Hepatocyte (in vitro differentiated cells): ENCODE results near the gene ME2. TPM values are rescaled to one million over a fixed set of nuclear protein-coding genes. Genes with fewer than 3 reads are reported as not detected.

ENCODE experiments used
- DNase-seq: peaks from one replicate; pipeline ENCODE4 v3.0.0-alpha.2; 2016; ENCODE audit warnings: low spot score
- H2AFZ ChIP-seq: fragments of 200-600 bp; sonication (generic); 2 replicates; pipeline ENCODE4 v1.6.0; 2016; ENCODE audit warnings: antibody characterized with exemption, mild to moderate bottlenecking
- H3K27ac ChIP-seq: fragments of 200-600 bp; sonication (generic); 2 replicates; pipeline ENCODE4 v1.5.1; 2016; ENCODE audit warnings: mild to moderate bottlenecking
- H3K27me3 ChIP-seq: fragments of 200-600 bp; sonication (generic); 2 replicates; pipeline ENCODE4 v1.6.1; 2016
- H3K36me3 ChIP-seq: fragments of 200-600 bp; sonication (generic); replicated peaks from 2 replicates; pipeline ENCODE4 v1.5.1; 2016; ENCODE audit warnings: low read depth; ENCODE audit not compliant: insufficient read depth
- H3K4me1 ChIP-seq: fragments of 200-600 bp; sonication (generic); 2 replicates; pipeline ENCODE4 v1.5.1; 2016; ENCODE audit warnings: mild to moderate bottlenecking, moderate library complexity; ENCODE audit not compliant: insufficient read depth
- H3K4me2 ChIP-seq: fragments of 200-600 bp; sonication (generic); 2 replicates; pipeline ENCODE4 v1.6.0; 2016
- H3K4me3 ChIP-seq: fragments of 200-600 bp; sonication (generic); 2 replicates; pipeline ENCODE4 v1.5.1; 2016; ENCODE audit warnings: mild to moderate bottlenecking
- H3K79me2 ChIP-seq: fragments of 200-600 bp; sonication (generic); 2 replicates; pipeline ENCODE4 v1.6.0; 2017; ENCODE audit warnings: mild to moderate bottlenecking
- H3K9me2 ChIP-seq: fragments of 200-600 bp; sonication (generic); replicated peaks from 2 replicates; pipeline ENCODE4 v1.6.0; 2017; ENCODE audit warnings: mild to moderate bottlenecking; ENCODE audit not compliant: insufficient read depth
- H3K9me3 ChIP-seq: fragments of 200-600 bp; sonication (generic); 2 replicates; pipeline ENCODE4 v1.5.1; 2016; ENCODE audit warnings: low read depth, mild to moderate bottlenecking
- H4K20me1 ChIP-seq: fragments of 200-600 bp; sonication (generic); 2 replicates; pipeline ENCODE4 v1.6.0; 2016; ENCODE audit warnings: mild to moderate bottlenecking; ENCODE audit not compliant: insufficient read depth, poor library complexity, severe bottlenecking
- EZH2 ChIP-seq: fragments of 200-600 bp; sonication (generic); IDR thresholded peaks from 2 replicates; pipeline ENCODE4 v1.6.1; 2016; ENCODE audit warnings: antibody characterized with exemption, mild to moderate bottlenecking, borderline replicate concordance
- EZH2phosphoT487 ChIP-seq: fragments of 200-600 bp; sonication (generic); IDR thresholded peaks from one replicate; pipeline ENCODE4 v1.6.1; 2018; ENCODE audit warnings: antibody characterized with exemption, mild to moderate bottlenecking, low read depth, moderate library complexity; ENCODE audit not compliant: unreplicated experiment, severe bottlenecking
- WGBS: methylation state at CpG from one replicate; pipeline ENCODE4 v1.1.6; 2016; ENCODE audit warnings: low lambda C conversion rate; ENCODE audit errors: missing lambda C conversion rate; 5-methylcytosine and 5-hydroxymethylcytosine counted together
- polyA plus RNA-seq: library from polyadenylated mRNA; unstranded; fragments of >200 nt; fragmentation: Nextera tagmentation; extraction: Ambion mirVana; gene quantifications from 2 replicates; pipeline ENCODE4 v1.2.1, GENCODE V29; 2016
- total RNA-seq: library from RNA; depleted of rRNA; stranded (reverse); fragments of >200 nt; gene quantifications from 2 replicates; pipeline ENCODE4 v1.2.3, GENCODE V29; 2014
- TF ChIP-seq, protein P1 (sequence below): fragments of 200-600 bp; sonication (generic); IDR thresholded peaks from 2 replicates; pipeline ENCODE4 v1.5.1; 2016; ENCODE audit warnings: antibody characterized with exemption, mild to moderate bottlenecking; ENCODE audit not compliant: poor library complexity

The ME2 gene
- total and polyA plus RNA-seq, 2 experiments from 2014 or later: 33.6 to 45.8 TPM

DNA sequence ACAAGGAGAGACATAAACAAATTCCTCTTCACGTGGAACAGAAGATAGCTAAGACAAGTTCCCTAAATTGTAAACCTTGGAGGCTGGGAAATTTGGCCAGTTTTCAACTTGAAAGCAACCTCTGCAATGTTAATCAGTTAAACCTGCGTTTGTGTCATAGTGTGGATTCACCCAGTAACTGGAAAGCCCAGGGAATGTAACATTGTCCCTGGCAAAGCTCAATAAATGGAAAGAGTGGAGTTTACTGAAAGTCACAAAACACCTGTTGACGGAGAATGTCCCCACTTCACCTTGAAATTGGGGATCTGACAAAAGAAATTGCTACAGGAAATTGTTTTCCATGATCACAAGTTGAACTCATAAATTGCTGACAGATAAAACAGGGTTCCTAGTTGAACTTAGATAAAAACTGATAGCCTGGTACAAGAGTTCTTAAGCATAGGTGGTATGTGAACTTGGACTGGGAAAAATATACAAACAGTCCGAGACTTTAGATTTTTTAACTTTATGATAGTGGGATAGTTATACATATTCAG, 15.0 kb upstream of the ME2 start:
- H3K79me2 ChIP-seq: no peaks in the 10 kb centered on the region
- H2AFZ ChIP-seq: no peak overlapping the region
- no peak overlapping the region for H3K27ac ChIP-seq
- no peaks in the 10 kb centered on the region for H3K36me3 ChIP-seq
- H3K4me2 ChIP-seq: no peak overlapping the region
- 66% methylated on average over 4 of the region's 4 CpGs for WGBS
- no peak for DNase-seq
- no peaks in the 10 kb centered on the region for H3K9me3 ChIP-seq
- H3K4me3 ChIP-seq: no peak overlapping the region
- H4K20me1 ChIP-seq: no peaks in the 10 kb centered on the region
- no peak for TF ChIP-seq EZH2
- TF ChIP-seq, protein P1, sequence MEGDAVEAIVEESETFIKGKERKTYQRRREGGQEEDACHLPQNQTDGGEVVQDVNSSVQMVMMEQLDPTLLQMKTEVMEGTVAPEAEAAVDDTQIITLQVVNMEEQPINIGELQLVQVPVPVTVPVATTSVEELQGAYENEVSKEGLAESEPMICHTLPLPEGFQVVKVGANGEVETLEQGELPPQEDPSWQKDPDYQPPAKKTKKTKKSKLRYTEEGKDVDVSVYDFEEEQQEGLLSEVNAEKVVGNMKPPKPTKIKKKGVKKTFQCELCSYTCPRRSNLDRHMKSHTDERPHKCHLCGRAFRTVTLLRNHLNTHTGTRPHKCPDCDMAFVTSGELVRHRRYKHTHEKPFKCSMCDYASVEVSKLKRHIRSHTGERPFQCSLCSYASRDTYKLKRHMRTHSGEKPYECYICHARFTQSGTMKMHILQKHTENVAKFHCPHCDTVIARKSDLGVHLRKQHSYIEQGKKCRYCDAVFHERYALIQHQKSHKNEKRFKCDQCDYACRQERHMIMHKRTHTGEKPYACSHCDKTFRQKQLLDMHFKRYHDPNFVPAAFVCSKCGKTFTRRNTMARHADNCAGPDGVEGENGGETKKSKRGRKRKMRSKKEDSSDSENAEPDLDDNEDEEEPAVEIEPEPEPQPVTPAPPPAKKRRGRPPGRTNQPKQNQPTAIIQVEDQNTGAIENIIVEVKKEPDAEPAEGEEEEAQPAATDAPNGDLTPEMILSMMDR: no peak
- TF ChIP-seq EZH2phosphoT487: no peak
- no peaks in the 10 kb centered on the region for H3K9me2 ChIP-seq
- H3K27me3 ChIP-seq: no peaks in the 10 kb centered on the region
- H3K4me1 ChIP-seq: peaks cover 11% of the 10 kb centered on the region

DNA sequence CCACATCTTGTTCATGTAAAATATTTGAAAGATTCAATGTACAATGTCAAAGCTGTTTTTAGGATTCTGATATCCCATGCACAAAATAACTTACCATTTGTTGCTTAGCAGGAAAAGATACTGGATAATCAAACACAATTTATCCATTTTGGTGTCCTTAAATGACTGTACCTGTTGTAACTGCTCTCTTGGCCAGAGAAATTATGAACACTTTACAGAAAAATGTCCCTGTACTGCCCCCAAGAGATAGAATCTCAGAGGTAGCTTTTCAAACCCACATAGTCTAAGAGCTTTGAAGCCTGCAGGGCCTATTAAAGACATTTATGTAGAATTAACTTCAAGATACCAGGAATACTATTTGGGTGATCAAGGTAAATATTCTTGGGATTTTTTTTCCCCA, 12.2 kb upstream of the ME2 start:
- no peaks in the 10 kb centered on the region for H3K79me2 ChIP-seq
- H3K27ac ChIP-seq: no peak overlapping the region
- H3K4me1 ChIP-seq: peaks cover 11% of the 10 kb centered on the region
- H2AFZ ChIP-seq: no peak overlapping the region
- H3K36me3 ChIP-seq: no peaks in the 10 kb centered on the region
- DNase-seq: no peak
- H4K20me1 ChIP-seq: no peaks in the 10 kb centered on the region
- H3K27me3 ChIP-seq: no peaks in the 10 kb centered on the region
- TF ChIP-seq, protein P1: peak; percentile 23
- no peak for TF ChIP-seq EZH2
- no peak overlapping the region for H3K4me3 ChIP-seq
- no peaks in the 10 kb centered on the region for H3K9me2 ChIP-seq
- no peak overlapping the region for H3K4me2 ChIP-seq
- H3K9me3 ChIP-seq: no peaks in the 10 kb centered on the region

DNA sequence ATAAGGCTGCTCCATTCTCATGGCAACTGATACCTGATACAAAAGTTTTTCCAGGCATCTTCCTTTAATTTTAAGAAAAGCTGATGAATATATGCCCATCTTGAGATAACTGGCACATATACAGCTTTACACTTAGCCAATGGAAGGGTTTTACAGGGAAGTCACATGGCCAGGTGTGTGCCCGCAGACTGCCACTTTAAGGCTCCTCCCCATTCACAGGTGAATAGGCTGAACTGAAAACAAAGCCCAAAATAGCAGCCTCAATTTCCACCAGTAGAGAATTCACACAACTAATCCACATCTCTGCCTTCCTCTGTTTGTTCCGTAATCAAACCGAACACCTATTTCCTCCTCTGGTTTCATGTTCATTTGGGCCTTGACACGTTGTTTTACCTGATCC, 9.8 kb upstream of the ME2 start:
- H3K4me3 ChIP-seq: no peak overlapping the region
- 82% methylated on average over 4 of the region's 4 CpGs for WGBS
- no peaks in the 10 kb centered on the region for H3K36me3 ChIP-seq
- H3K27me3 ChIP-seq: no peaks in the 10 kb centered on the region
- H3K79me2 ChIP-seq: no peaks in the 10 kb centered on the region
- H3K4me1 ChIP-seq: peaks cover 4% of the 10 kb centered on the region
- H2AFZ ChIP-seq: no peak overlapping the region
- H3K4me2 ChIP-seq: no peak overlapping the region
- no peak overlapping the region for H3K27ac ChIP-seq
- no peaks in the 10 kb centered on the region for H4K20me1 ChIP-seq
- H3K9me3 ChIP-seq: no peaks in the 10 kb centered on the region
- DNase-seq: no peak
- TF ChIP-seq, protein P1: no peak
- TF ChIP-seq EZH2phosphoT487 (no peak), EZH2 (no peak)
- H3K9me2 ChIP-seq: no peaks in the 10 kb centered on the region
